ENCODE data around the gene KRT77.

KRT77 gene

GRCh38 chr12:52691076-52691840, 12.1 kb downstream of the KRT77 start:
- DNase-seq (ENCODE audit: low spot score) = peak; percentile 54

- no peak for DNase-seq (ENCODE audit: low spot score)
Measured at GRCh38 chr12:52690351-52691075, 12.8 kb downstream of the KRT77 start.

- no peak for DNase-seq (ENCODE audit: low spot score)
Measured at GRCh38 chr12:52689936-52690335, 13.4 kb downstream of the KRT77 start.

- no peak for DNase-seq (ENCODE audit: low spot score)
Measured at GRCh38 chr12:52689239-52689638, 14.1 kb downstream of the KRT77 start.

GRCh38 chr12:52688481-52688880, 14.8 kb downstream of the KRT77 start:
- DNase-seq (ENCODE audit: low spot score) = no peak

GRCh38 chr12:52687497-52688385, 15.6 kb downstream of the KRT77 start:
- DNase-seq (ENCODE audit: low spot score) = no peak

- no peak for DNase-seq (ENCODE audit: low spot score)
Measured at GRCh38 chr12:52686756-52687487, 16.4 kb downstream of the KRT77 start.

- DNase-seq (ENCODE audit: low spot score) = no peak
Measured at GRCh38 chr12:52686063-52686462, 17.3 kb downstream of the KRT77 start.

- no peak for DNase-seq (ENCODE audit: low spot score)
Measured at GRCh38 chr12:52685406-52685890, 17.9 kb downstream of the KRT77 start.

GRCh38 chr12:52684431-52684830, 18.9 kb downstream of the KRT77 start:
- DNase-seq (ENCODE audit: low spot score) = no peak

GRCh38 chr12:52683575-52684300, 19.6 kb downstream of the KRT77 start:
- DNase-seq (ENCODE audit: low spot score) = no peak

GRCh38 chr12:52682938-52683574, 20.3 kb downstream of the KRT77 start:
- no peak for DNase-seq (ENCODE audit: low spot score)

- DNase-seq (ENCODE audit: low spot score) = no peak
Measured at GRCh38 chr12:52682381-52682660, 21.0 kb downstream of the KRT77 start.

- DNase-seq (ENCODE audit: low spot score) = peak; percentile 53
Measured at GRCh38 chr12:52681526-52682380, 21.6 kb downstream of the KRT77 start.

GRCh38 chr12:52680363-52680762, 23.0 kb downstream of the KRT77 start, which contains the start of gene KRT1:
Gene KRT1 (minus strand): TSS chr12:52680407. CDS start chr12:52680348, 59 bp downstream.
- DNase-seq (ENCODE audit: low spot score) = no peak

GRCh38 chr12:52679875-52680274, 23.4 kb downstream of the KRT77 start:
- no peak for DNase-seq (ENCODE audit: low spot score)

GRCh38 chr12:52677671-52678070, 25.7 kb downstream of the KRT77 start:
- no peak for DNase-seq (ENCODE audit: low spot score)

- no peak for DNase-seq (ENCODE audit: low spot score)
Measured at GRCh38 chr12:52677126-52677525, 26.2 kb downstream of the KRT77 start.

GRCh38 chr12:52676163-52676562, 27.2 kb downstream of the KRT77 start:
- no peak for DNase-seq (ENCODE audit: low spot score)

- no peak for DNase-seq (ENCODE audit: low spot score)
Measured at GRCh38 chr12:52675301-52675701, 28.0 kb downstream of the KRT77 start.

Data from CD4-positive, alpha-beta T cell treated with Interleukin-6 at 100 ng/mL for 8 hours (primary cell).